Measurements from ENCODE around the gene ENGASE.

- TF ChIP-seq CTCF (IDR thresholded peaks at IDR 0.05) (no peak), EZH2 (IDR thresholded peaks at IDR 0.05) (no peak), EZH2phosphoT487 (IDR thresholded peaks at IDR 0.05) (no peak)
Observed at GRCh38 chr17:79078476-79079190, 4.0 kb downstream of the ENGASE start.

Measured in neural progenitor cell (in vitro differentiated cells).